Astrocyte of the cerebellum (primary cell): ENCODE results near the gene INKA1.

Experiments used
- DNase-seq: peaks from one replicate; pipeline ENCODE4 v3.0.0-alpha.2; 2011; ENCODE audit warnings: low read depth
- H3K4me3 ChIP-seq: 2 replicates; pipeline ENCODE4 v1.5.1; 2011; ENCODE audit warnings: mild to moderate bottlenecking, low read depth, low read length, moderate library complexity
- in situ Hi-C: cut with HindIII; loops from 2 replicates; pipeline ENCODE4 v1.10.0; 2017; ENCODE audit warnings: low sequenced_read_pairs
- TF ChIP-seq, protein P1 (sequence below): IDR thresholded peaks from 2 replicates; pipeline ENCODE4 v1.5.1; 2012; ENCODE audit warnings: low read length, low read depth, moderate library complexity, mild to moderate bottlenecking; ENCODE audit errors: missing control alignments

Gene INKA1

GRCh38 chr3:49802719-49803464 is at the start of gene INKA1:
TSS of gene INKA1 (plus strand) at chr3:49803261. CDS start at chr3:49803393, 132 bp downstream.
- peak within 1 kb of the TSS; percentile 72 for H3K4me3 ChIP-seq
- DNase-seq, result peak; percentile 53
- TF ChIP-seq, protein P1, sequence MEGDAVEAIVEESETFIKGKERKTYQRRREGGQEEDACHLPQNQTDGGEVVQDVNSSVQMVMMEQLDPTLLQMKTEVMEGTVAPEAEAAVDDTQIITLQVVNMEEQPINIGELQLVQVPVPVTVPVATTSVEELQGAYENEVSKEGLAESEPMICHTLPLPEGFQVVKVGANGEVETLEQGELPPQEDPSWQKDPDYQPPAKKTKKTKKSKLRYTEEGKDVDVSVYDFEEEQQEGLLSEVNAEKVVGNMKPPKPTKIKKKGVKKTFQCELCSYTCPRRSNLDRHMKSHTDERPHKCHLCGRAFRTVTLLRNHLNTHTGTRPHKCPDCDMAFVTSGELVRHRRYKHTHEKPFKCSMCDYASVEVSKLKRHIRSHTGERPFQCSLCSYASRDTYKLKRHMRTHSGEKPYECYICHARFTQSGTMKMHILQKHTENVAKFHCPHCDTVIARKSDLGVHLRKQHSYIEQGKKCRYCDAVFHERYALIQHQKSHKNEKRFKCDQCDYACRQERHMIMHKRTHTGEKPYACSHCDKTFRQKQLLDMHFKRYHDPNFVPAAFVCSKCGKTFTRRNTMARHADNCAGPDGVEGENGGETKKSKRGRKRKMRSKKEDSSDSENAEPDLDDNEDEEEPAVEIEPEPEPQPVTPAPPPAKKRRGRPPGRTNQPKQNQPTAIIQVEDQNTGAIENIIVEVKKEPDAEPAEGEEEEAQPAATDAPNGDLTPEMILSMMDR, result peak; percentile 85
- in situ Hi-C loops, result no loop called here

- DNase-seq, result no peak
- TF ChIP-seq, protein P1, result no peak
- H3K4me3 ChIP-seq, result no peak overlapping the region
- in situ Hi-C loops, result no loop called here
Observed at GRCh38 chr3:49754536-49754935, 48.5 kb upstream of the INKA1 start.

- TF ChIP-seq, protein P1, result no peak
- DNase-seq, result no peak
- no peak overlapping the region for H3K4me3 ChIP-seq
- in situ Hi-C loops, result no loop called here
Observed at GRCh38 chr3:49756036-49756435, 47.0 kb upstream of the INKA1 start.

DNA sequence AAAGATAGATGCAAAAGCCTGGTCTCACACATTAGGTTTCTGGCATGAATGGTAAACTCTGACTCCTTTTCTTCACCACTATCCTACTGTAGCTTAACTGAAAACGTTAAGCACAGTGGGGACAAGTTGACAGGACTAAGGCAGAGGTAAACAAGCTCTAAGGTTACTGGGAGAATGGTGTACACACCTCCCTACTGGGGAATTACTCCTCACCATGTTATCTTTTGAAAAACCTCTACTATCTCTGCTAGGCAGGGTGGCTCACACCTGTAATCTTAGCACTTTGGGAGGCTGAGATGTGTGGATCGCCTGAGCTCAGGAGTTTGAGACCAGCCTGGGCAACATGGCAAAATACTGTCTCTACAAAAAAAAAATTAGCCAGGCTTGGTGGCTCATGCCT is 45.9 kb upstream of the INKA1 start:
- H3K4me3 ChIP-seq, result no peak overlapping the region
- TF ChIP-seq, protein P1, result no peak
- in situ Hi-C loops, result no loop called here

DNA sequence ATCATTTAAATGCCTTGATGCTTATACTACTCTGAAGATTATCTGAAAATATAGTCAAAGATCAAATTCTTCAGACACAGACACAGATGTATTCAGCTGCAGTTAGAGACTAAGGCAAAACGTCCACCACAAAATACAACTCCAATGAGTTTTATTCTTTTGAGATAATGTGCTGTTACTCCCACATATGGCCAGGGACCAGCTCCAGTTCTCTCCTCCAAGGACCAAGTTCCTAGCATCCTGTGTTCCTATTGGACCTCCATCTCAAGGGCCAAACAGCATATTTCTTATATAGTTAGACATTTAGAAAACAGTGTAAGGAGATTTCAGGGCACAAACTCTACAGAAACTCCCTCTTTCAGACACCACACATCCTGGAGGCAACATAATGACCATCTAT is 43.8 kb upstream of the INKA1 start:
- no peak overlapping the region for H3K4me3 ChIP-seq
- in situ Hi-C loops, result no loop called here
- no peak for DNase-seq
- TF ChIP-seq, protein P1, result no peak

More for the DNA sequence above, 45.9 kb upstream of the INKA1 start:
- no peak for DNase-seq

DNA sequence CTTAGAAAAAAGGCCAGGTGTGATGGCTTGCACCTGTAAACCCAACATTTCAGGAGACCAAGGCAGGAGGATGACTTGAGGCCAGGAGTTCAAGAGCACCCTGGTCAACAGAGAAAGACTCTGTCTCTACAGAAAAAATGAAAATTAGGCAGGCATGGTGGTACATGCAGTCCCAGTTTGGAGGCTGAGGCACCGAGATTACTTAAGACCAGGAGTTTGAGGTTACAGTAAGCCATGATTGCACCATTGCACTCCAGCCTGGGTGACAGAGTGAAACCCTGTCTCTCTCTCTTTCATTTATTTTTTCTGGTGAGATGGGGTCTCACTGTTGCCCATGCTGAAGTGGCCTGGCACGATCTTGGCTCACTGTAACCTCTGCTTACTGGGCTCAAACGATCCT is 41.4 kb upstream of the INKA1 start:
- no peak overlapping the region for H3K4me3 ChIP-seq
- DNase-seq, result no peak
- in situ Hi-C loops, result no loop called here
- TF ChIP-seq, protein P1, result no peak
